ENCODE results near the gene JAKMIP1.

JAKMIP1 gene

GRCh38 chr4:6095023-6095752 is 105.2 kb downstream of the JAKMIP1 start:
- DNase-seq (ENCODE audit: low read depth, low spot score), result no peak

GRCh38 chr4:6093671-6094070 is 106.7 kb downstream of the JAKMIP1 start:
- no peak for DNase-seq (ENCODE audit: low read depth, low spot score)

- DNase-seq (ENCODE audit: low read depth, low spot score), result no peak
Observed at GRCh38 chr4:6092971-6093370, 107.4 kb downstream of the JAKMIP1 start.

GRCh38 chr4:6092131-6092530 is 108.2 kb downstream of the JAKMIP1 start:
- DNase-seq (ENCODE audit: low read depth, low spot score), result no peak

- DNase-seq (ENCODE audit: low read depth, low spot score), result no peak
Observed at GRCh38 chr4:6090931-6091330, 109.4 kb downstream of the JAKMIP1 start.

- no peak for DNase-seq (ENCODE audit: low read depth, low spot score)
Observed at GRCh38 chr4:6088950-6089349, 111.4 kb downstream of the JAKMIP1 start.

GRCh38 chr4:6087669-6088341 is 112.5 kb downstream of the JAKMIP1 start:
- DNase-seq (ENCODE audit: low read depth, low spot score), result no peak

- no peak for DNase-seq (ENCODE audit: low read depth, low spot score)
Observed at GRCh38 chr4:6086846-6087245, 113.5 kb downstream of the JAKMIP1 start.

GRCh38 chr4:6085691-6086628 is 114.4 kb downstream of the JAKMIP1 start:
- no peak for DNase-seq (ENCODE audit: low read depth, low spot score)

- DNase-seq (ENCODE audit: low read depth, low spot score), result no peak
Observed at GRCh38 chr4:6085028-6085690, 115.2 kb downstream of the JAKMIP1 start.

- no peak for DNase-seq (ENCODE audit: low read depth, low spot score)
Observed at GRCh38 chr4:6079965-6080364, 120.4 kb downstream of the JAKMIP1 start.

- no peak for DNase-seq (ENCODE audit: low read depth, low spot score)
Observed at GRCh38 chr4:6078560-6078959, 121.8 kb downstream of the JAKMIP1 start.

GRCh38 chr4:6076391-6076790 is 124.0 kb downstream of the JAKMIP1 start:
- no peak for DNase-seq (ENCODE audit: low read depth, low spot score)

- no peak for DNase-seq (ENCODE audit: low read depth, low spot score)
Observed at GRCh38 chr4:6074758-6075157, 125.6 kb downstream of the JAKMIP1 start.

GRCh38 chr4:6071959-6072720 is 128.2 kb downstream of the JAKMIP1 start:
- no peak for DNase-seq (ENCODE audit: low read depth, low spot score)

- no peak for DNase-seq (ENCODE audit: low read depth, low spot score)
Observed at GRCh38 chr4:6071191-6071958, 129.0 kb downstream of the JAKMIP1 start.

- no peak for DNase-seq (ENCODE audit: low read depth, low spot score)
Observed at GRCh38 chr4:6069845-6070709, 130.3 kb downstream of the JAKMIP1 start.

GRCh38 chr4:6068986-6069385 is 131.4 kb downstream of the JAKMIP1 start:
- DNase-seq (ENCODE audit: low read depth, low spot score), result no peak

GRCh38 chr4:6065934-6066590 is 134.3 kb downstream of the JAKMIP1 start:
- no peak for DNase-seq (ENCODE audit: low read depth, low spot score)

Data from activated CD4-positive, CD25-positive, alpha-beta regulatory T cell treated with anti-CD3 and anti-CD28 coated beads, Interleukin-2, amount 50 U/mL, for 16 hours (primary cell).